SK-N-SH (cell line): ENCODE data around the gene CNTNAP1. TPM values are rescaled to one million over a fixed set of nuclear protein-coding genes. Genes with fewer than 3 reads are reported as not detected.

Experiments used
- CTCF ChIA-PET: fragments of 300-600, 350-600 bp; formaldehyde crosslinking; extraction: SDS; loops from one replicate; lab custom pipeline; 2021; lab: Yijun Ruan, JAX
- POLR2A ChIA-PET: fragments of 350-600 bp; sonication (Branson Sonifier 250); formaldehyde crosslinking; extraction: SDS; loops from one replicate; lab custom pipeline; 2020; ENCODE audit warnings: antibody characterized with exemption, inconsistent platforms; lab: Yijun Ruan, JAX
- DNase-seq: peaks from one replicate; pipeline ENCODE4 v3.0.0; 2012
- H2AFZ ChIP-seq: fragments of 200-600 bp; sonication (generic); 2 replicates; pipeline ENCODE4 v1.8.1; 2016; ENCODE audit warnings: antibody characterized with exemption, mild to moderate bottlenecking, low read depth
- H3F3A ChIP-seq: fragments of 200-600 bp; sonication (generic); replicated peaks from 2 replicates; pipeline ENCODE3; 2016; ENCODE audit warnings: antibody characterized with exemption, mild to moderate bottlenecking; ENCODE audit not compliant: insufficient read depth
- H3K27ac ChIP-seq, 2 experiments: fragments of 200-500 bp in 1 of 2; fragments of 200-600 bp in 1 of 2; sonication (Bioruptor generic) in 1 of 2; sonication (generic), shearing (Covaris generic) in 1 of 2; 2 replicates each; pipeline versions ENCODE4 v1.5.1 to v1.6.1; 2014 to 2016; ENCODE audit warnings: low read depth in 2 of 2, inconsistent platforms in 1 of 2, low read length in 1 of 2, mild to moderate bottlenecking in 1 of 2, mixed read lengths in 1 of 2
- H3K27me3 ChIP-seq: fragments of 200-600 bp; sonication (generic), shearing (Covaris generic); 2 replicates; pipeline ENCODE4 v1.6.1; 2016; ENCODE audit warnings: mixed run types; ENCODE audit not compliant: insufficient read depth
- H3K36me3 ChIP-seq, 2 experiments: fragments of 200-500 bp in 1 of 2; fragments of 200-600 bp in 1 of 2; sonication (Bioruptor generic) in 1 of 2; sonication (generic) in 1 of 2; replicated peaks in 1 of 2; 2 replicates each; pipeline versions ENCODE3 to v1.5.1; 2014 to 2016; ENCODE audit warnings: low read length in 1 of 2, mild to moderate bottlenecking in 1 of 2; ENCODE audit not compliant: insufficient read depth in 2 of 2, control insufficient read depth in 1 of 2
- H3K4me1 ChIP-seq, 2 experiments: fragments of 200-500 bp in 1 of 2; fragments of 200-600 bp in 1 of 2; sonication (Bioruptor generic) in 1 of 2; sonication (generic), shearing (Covaris generic) in 1 of 2; 2 replicates each; pipeline versions ENCODE4 v1.5.1 to v1.6.1; 2014 to 2016; ENCODE audit warnings: low read depth in 1 of 2, low read length in 1 of 2, mixed run types in 1 of 2; ENCODE audit not compliant: insufficient read depth in 2 of 2, control insufficient read depth in 1 of 2
- H3K4me2 ChIP-seq: fragments of 200-600 bp; sonication (generic), shearing (Covaris generic); 2 replicates; pipeline ENCODE4 v1.6.1; 2017; ENCODE audit warnings: mixed run types
- H3K4me3 ChIP-seq, 2 experiments: fragments of 200-500 bp in 1 of 2; fragments of 200-600 bp in 1 of 2; sonication (Bioruptor generic) in 1 of 2; sonication (generic), shearing (Covaris generic) in 1 of 2; 2 replicates each; pipeline versions ENCODE4 v1.5.1 to v1.8.1; 2014 to 2016; ENCODE audit warnings: low read depth in 2 of 2, inconsistent platforms in 1 of 2, low read length in 1 of 2, mild to moderate bottlenecking in 1 of 2, mixed read lengths in 1 of 2, moderate library complexity in 1 of 2
- H3K79me2 ChIP-seq: fragments of 200-600 bp; sonication (generic); 2 replicates; pipeline ENCODE4 v1.8.1; 2017; ENCODE audit warnings: mild to moderate bottlenecking; ENCODE audit not compliant: insufficient read depth
- H3K9ac ChIP-seq: fragments of 200-600 bp; sonication (generic); 2 replicates; pipeline ENCODE4 v1.6.1; 2017; ENCODE audit warnings: mixed run types
- H3K9me2 ChIP-seq: fragments of 200-600 bp; sonication (generic); 2 replicates; pipeline ENCODE4 v1.6.1; 2017; ENCODE audit warnings: mixed run types
- H3K9me3 ChIP-seq: fragments of 200-600 bp; sonication (generic); 2 replicates; pipeline ENCODE4 v1.6.1; 2017; ENCODE audit warnings: mixed run types, mild to moderate bottlenecking, moderate library complexity
- H4K20me1 ChIP-seq: fragments of 200-600 bp; sonication (generic); 2 replicates; pipeline ENCODE4 v1.6.1; 2017; ENCODE audit warnings: mild to moderate bottlenecking, mixed run types; ENCODE audit not compliant: insufficient read depth
- CHD2 ChIP-seq: fragments of 150-350 bp; IDR thresholded peaks from 2 replicates; pipeline ENCODE4 v1.6.1; 2018; ENCODE audit warnings: low read length; ENCODE audit not compliant: partially characterized antibody
- CTCF ChIP-seq: fragments of 200-600 bp; sonication (generic); IDR thresholded peaks from 2 replicates; pipeline ENCODE4 v1.6.1; 2017; ENCODE audit warnings: antibody characterized with exemption, mild to moderate bottlenecking, moderate library complexity
- EP300 ChIP-seq, 2 experiments: IDR thresholded peaks; 2 replicates each; pipeline versions ENCODE4 v1.4.0 to v1.6.1; 2012; ENCODE audit warnings: borderline replicate concordance in 1 of 2, low read depth in 1 of 2, low read length in 1 of 2
- FOXM1 ChIP-seq: IDR thresholded peaks from 2 replicates; pipeline ENCODE4 v1.4.0; 2012; ENCODE audit warnings: low read depth, mild to moderate bottlenecking
- GABPA ChIP-seq: IDR thresholded peaks from 2 replicates; pipeline ENCODE4 v1.4.0; 2012; ENCODE audit warnings: low read depth, mild to moderate bottlenecking
- GATA2 ChIP-seq: sonication (generic); formaldehyde crosslinking; IDR thresholded peaks from 2 replicates; pipeline ENCODE4 v1.5.0; 2020; ENCODE audit warnings: mild to moderate bottlenecking, missing genetic modification reagents
- IRF3 ChIP-seq: fragments of 150-350 bp; IDR thresholded peaks from 2 replicates; pipeline ENCODE4 v1.6.1; 2016; ENCODE audit warnings: mild to moderate bottlenecking, low read depth, low read length
- MXI1 ChIP-seq: IDR thresholded peaks from 2 replicates; pipeline ENCODE4 v1.6.1; 2012; ENCODE audit warnings: mild to moderate bottlenecking, low read depth, low read length, improper control_type of control experiment
- NFIC ChIP-seq: IDR thresholded peaks from 2 replicates; pipeline ENCODE4 v1.4.0; 2012; ENCODE audit warnings: borderline replicate concordance
- POLR2AphosphoS5 ChIP-seq: IDR thresholded peaks from 2 replicates; pipeline ENCODE4 v1.6.1; 2012; ENCODE audit warnings: low read depth, low read length
- RFX5 ChIP-seq: IDR thresholded peaks from 2 replicates; pipeline ENCODE4 v1.6.1; 2012; ENCODE audit warnings: mild to moderate bottlenecking, improper control_type of control experiment, low read length
- SMC3 ChIP-seq: IDR thresholded peaks from 2 replicates; pipeline ENCODE4 v1.6.1; 2012; ENCODE audit warnings: low read depth, low read length, improper control_type of control experiment
- TAF1 ChIP-seq: IDR thresholded peaks from 2 replicates; pipeline ENCODE4 v1.6.1; 2012; ENCODE audit warnings: low read depth, mild to moderate bottlenecking, low read length, moderate library complexity, borderline replicate concordance
- USF1 ChIP-seq: IDR thresholded peaks from 2 replicates; pipeline ENCODE4 v1.4.0; 2012; ENCODE audit warnings: low read depth, borderline replicate concordance
- USF2 ChIP-seq: fragments of 150-350 bp; IDR thresholded peaks from 2 replicates; pipeline ENCODE4 v1.6.1; 2017; ENCODE audit warnings: antibody characterized with exemption, low read length, low read depth, borderline replicate concordance
- ZBTB33 ChIP-seq: IDR thresholded peaks from 2 replicates; pipeline ENCODE4 v1.4.0; 2012; ENCODE audit warnings: low read depth, borderline replicate concordance
- WGBS: methylation state at CpG from one replicate; pipeline ENCODE4 v1.1.6; 2017; ENCODE audit warnings: low lambda C conversion rate; 5-methylcytosine and 5-hydroxymethylcytosine counted together
- polyA plus RNA-seq, 3 experiments: library from polyadenylated mRNA; depleted of rRNA; stranded (reverse); fragments of >200 nt; gene quantifications; 2 replicates each; pipeline ENCODE4 v1.2.3, GENCODE V29; 2012
- TF ChIP-seq, protein P1 (sequence below): IDR thresholded peaks from 2 replicates; pipeline ENCODE4 v1.4.0; 2012; ENCODE audit warnings: low read depth

CNTNAP1 gene
- polyA plus RNA-seq, 1 of the 3 experiments (the other 2 are of a cell fraction), result 92.7 TPM

DNA sequence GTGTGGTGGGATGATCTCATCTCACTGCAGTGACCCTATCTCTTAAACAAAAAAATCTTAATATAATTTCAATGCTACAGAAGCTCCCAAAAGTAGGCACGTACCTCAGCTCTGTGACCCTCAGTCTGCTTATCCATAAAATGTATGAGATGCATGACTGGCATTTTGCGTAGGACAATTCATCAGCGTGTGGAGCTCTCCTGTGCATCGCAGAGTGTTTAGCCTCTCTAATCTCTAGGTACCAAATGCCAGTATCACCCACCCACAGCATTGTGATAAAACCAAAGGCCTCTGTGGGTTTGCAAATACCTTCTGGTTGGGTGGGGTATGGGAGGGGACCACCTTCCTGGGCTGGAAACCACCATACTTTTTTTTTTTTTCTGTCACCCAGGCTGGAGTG is 42.2 kb upstream of the CNTNAP1 start:
- Histone ChIP-seq H3K9ac (no peak overlapping the region), H4K20me1 (no peaks in the 10 kb centered on the region), H3K4me1 (no peaks in the 10 kb centered on the region; a peak in 1 of 4 replicates), H3K9me2 (no peaks in the 10 kb centered on the region), H3K36me3 (no peaks in the 10 kb centered on the region), H3K27ac (no peak overlapping the region), H3K4me2 (no peak overlapping the region), H3K9me3 (no peaks in the 10 kb centered on the region), H3K79me2 (no peaks in the 10 kb centered on the region), H2AFZ (no peak overlapping the region), H3K27me3 (no peaks in the 10 kb centered on the region)
- no peak for DNase-seq
- ChIA-PET POLR2A (no interaction called here), CTCF (no interaction called here)
- TF ChIP-seq CTCF, result no peak
- TF ChIP-seq ZBTB33, result no peak
- no peak for TF ChIP-seq USF1
- no peak for TF ChIP-seq EP300 (IDR thresholded peaks at IDR 0.05; ENCODE audit: borderline replicate concordance in 1 of 2, low read depth in 1 of 2, low read length in 1 of 2)
- TF ChIP-seq GABPA, result no peak
- TF ChIP-seq, protein P1, sequence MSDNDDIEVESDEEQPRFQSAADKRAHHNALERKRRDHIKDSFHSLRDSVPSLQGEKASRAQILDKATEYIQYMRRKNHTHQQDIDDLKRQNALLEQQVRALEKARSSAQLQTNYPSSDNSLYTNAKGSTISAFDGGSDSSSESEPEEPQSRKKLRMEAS, result no peak
- no peak for TF ChIP-seq SMC3
- TF ChIP-seq TAF1, result no peak
- no peak for TF ChIP-seq RFX5
- no peak for TF ChIP-seq FOXM1
- no peak for TF ChIP-seq CHD2
- no peak for TF ChIP-seq IRF3
- TF ChIP-seq NFIC, result no peak
- no peak for TF ChIP-seq POLR2AphosphoS5
- TF ChIP-seq GATA2 (CRISPR knock-in tag), result no peak
- no peak for TF ChIP-seq USF2
- TF ChIP-seq MXI1, result no peak
- TF ChIP-seq, all 33 proteins: peak for 0
- Histone ChIP-seq H3K4me3 (no peak overlapping the region), H3F3A (no peaks in the 10 kb centered on the region)
- 86% methylated on average over 4 of the region's 4 CpGs for WGBS
